Right hindlimb (tissue), 1 donor: Measurements from ENCODE around the gene EMC9.

Experiments
- DNase-seq: peaks from one replicate; pipeline ENCODE4 v3.0.0-alpha.2; 2018

Gene EMC9

GRCh38 chr14:24147761-24148428 lies 6.5 kb upstream of the EMC9 start:
- DNase-seq: no peak

GRCh38 chr14:24146978-24147760 lies 5.8 kb upstream of the EMC9 start, which contains the start of gene RNF31:
Gene RNF31, plus strand, starts transcription at chr14:24147498. Its CDS starts 201 bp downstream, at chr14:24147699.
- peak; percentile 98 for DNase-seq

GRCh38 chr14:24146453-24146977 lies 5.1 kb upstream of the EMC9 start, which contains the start of gene PSME2:
Gene PSME2, minus strand, starts transcription at chr14:24146610. Its CDS starts 29 bp downstream, at chr14:24146581.
- peak; percentile 98 for DNase-seq

GRCh38 chr14:24145690-24146452 lies 4.5 kb upstream of the EMC9 start:
- no peak for DNase-seq

DNA sequence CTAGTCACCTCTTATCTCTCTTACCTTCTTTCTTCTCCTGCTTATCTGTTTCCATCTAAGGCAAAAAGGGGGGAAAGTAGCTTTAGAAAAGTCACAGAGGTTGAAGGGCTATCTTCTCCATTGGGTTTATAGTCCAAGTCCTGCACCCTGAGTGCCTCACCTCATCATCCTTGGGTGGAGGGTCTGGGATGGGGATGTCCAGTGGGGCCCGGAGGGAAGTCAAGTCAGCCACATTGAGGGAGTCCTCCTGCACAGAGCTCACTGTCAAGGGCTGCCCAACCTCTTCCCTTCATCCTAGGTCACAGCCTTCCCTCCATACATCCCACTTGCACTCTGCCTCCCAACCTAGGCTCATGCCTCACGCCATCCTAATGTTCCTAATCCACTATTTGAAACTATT lies 3.8 kb upstream of the EMC9 start:
- no peak for DNase-seq

GRCh38 chr14:24144451-24144850 lies 3.1 kb upstream of the EMC9 start:
- DNase-seq: no peak

GRCh38 chr14:24143511-24143910 lies 2.1 kb upstream of the EMC9 start:
- DNase-seq: no peak

DNA sequence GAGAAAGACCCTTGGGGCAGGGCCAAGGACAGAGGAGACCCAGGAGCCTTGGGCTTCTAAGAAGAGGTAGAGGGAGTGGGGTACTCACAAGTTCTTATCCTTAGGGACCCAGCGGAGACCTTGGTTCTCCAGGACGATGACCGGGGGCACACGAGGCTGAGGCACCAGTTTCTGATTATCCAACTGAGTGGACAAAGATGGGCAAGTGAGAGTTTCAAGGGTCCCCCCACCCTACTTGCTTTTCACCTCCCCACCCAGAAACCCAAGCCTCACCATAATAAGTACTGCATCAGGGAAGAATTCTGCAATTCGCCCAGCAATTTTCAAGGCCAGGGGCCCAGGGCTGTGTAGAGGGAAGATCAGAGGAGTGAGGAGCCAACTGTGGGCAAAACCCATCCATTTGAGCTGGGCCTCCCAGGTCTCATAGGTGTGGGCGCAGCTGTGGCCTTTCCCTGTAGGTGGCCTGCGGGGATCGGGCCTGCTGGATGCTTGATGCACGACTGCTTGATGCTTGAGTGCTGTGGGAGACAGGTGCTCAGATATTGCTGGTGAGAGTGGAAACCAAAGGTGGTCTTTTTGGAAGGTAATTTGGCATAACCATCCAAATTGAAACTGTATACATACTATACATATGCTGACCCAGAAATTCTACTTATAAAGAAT lies 2.0 kb downstream of the EMC9 start:
- DNase-seq: no peak

DNA sequence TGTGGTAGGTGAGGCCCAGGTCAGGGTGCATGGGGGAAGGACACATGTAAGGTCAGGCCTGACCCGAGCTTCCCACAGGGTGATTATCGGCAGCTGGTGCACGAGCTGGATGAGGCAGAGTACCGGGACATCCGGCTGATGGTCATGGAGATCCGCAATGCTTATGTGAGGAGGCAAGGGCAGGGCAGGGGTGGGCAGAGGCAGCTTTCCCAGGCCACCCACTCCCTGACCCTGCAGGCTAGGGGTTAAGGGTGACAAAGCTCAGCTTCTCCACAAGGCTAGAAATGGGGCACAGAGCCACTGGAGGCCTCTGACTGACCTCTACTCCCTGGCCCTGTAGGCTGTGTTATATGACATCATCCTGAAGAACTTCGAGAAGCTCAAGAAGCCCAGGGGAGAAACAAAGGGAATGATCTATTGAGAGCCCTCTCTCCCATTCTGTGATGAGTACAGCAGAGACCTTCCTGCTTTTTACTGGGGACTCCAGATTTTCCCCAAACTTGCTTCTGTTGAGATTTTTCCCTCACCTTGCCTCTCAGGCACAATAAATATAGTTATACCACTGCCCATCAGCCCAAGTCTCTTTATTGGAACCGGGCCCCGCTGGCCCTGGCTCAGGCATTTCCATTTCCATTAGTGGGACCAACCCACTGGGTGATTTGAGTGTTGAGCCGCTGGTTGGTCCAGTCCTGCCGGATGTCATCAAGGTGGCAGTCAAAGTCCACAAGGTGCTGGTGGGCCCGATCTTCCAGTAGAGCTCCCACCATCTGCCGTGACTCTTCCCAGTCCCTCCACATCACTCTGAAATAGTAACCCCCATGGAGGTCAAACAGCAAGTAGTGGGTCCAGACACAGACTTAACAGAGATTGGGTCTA lies 2.8 kb downstream of the EMC9 start:
- DNase-seq: no peak

DNA sequence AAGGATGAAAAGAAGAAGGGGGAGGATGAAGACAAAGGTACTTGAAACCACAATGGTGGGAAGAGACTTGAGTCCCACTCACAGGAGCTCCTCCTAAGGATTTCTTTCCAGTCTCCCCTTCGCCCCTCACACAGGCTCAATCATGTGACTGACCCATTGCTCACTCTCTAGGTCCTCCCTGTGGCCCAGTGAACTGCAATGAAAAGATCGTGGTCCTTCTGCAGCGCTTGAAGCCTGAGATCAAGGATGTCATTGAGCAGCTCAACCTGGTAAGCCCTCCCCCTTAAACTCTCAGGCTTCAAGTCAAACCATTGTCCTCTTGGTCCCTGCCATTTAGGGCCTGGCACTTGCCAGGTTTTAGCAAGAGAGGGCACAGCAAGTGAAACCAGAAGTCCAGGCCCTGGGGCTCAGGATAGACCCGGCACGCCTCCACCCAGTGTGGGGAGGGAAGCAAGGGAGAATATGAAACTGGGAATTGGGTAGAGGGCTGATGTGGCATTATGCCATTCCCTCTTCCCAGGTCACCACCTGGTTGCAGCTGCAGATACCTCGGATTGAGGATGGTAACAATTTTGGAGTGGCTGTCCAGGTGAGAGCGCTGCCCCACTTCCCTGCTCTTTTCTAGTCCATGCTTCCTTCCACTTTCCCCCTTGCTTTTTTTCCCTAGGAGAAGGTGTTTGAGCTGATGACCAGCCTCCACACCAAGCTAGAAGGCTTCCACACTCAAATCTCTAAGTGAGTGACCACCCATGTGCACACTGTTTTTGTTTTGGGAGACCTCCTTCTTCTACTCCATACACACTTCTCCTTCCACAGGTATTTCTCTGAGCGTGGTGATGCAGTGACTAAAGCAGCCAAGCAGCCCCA lies 3.6 kb downstream of the EMC9 start:
- DNase-seq: no peak

DNA sequence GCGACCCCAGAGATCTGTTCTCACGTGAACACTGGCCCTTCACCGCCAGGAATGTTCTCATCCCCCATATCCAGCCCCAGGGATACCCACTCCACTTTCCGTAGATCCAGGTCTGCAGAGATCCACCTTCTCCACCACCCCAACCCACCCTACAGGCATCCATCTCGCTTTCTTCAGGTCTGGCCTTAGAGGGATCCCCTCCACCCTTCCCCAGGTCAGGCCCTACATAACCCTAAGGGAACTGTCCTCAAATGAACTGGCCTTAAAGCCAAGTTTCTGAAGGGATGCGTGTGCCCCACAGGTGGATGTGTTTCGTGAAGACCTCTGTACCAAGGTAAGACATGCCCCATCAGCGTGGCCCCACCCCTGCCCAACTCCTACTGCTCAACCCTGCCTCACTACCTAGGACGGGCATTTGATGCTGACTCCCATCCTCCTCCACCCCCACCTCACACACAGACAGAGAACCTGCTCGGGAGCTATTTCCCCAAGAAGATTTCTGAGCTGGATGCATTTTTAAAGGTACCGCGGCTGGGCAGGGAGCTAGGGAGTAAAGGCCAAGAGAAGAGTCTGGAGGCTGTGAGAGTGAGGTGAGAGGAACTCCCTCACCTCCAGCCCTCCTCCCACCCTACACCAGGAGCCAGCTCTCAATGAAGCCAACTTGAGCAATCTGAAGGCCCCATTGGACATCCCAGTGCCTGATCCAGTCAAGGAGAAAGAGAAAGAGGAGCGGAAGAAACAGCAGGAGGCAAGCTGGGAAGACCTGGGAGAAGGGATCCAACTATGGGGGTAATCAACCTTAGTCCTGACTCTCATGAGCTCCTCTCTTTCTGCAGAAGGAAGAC lies 4.5 kb downstream of the EMC9 start:
- no peak for DNase-seq

GRCh38 chr14:24135834-24136683 lies 5.3 kb downstream of the EMC9 start, which contains the start of gene PSME1:
Gene PSME1, plus strand, starts transcription at chr14:24136194. Its CDS starts 69 bp downstream, at chr14:24136263.
- DNase-seq: peak; percentile 95

- DNase-seq: no peak
Observed at GRCh38 chr14:24135584-24135833, 5.9 kb downstream of the EMC9 start.

- no peak for DNase-seq
Observed at GRCh38 chr14:24133735-24134134, 7.7 kb downstream of the EMC9 start.

DNA sequence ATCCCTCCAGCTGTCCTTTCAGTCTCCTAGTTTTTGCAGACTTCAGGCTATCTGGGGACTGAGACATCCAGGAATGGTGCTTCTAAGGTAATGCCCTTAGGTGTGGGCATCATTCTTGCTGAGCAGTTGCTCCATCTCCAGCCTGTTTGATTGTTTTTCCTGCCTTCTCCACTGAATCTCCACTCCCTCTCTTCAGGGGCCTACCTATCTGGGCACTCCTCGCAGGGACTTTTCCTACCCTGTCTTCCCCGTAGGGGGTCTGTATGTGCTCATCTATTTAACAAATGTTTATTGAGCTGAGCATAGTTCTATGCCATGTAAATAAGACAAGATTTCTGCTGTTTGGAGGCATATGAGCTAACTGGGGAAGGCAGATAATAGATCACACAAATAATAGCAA lies 8.4 kb downstream of the EMC9 start:
- DNase-seq: no peak

GRCh38 chr14:24132061-24132685 lies 9.2 kb downstream of the EMC9 start:
- DNase-seq: no peak

DNA sequence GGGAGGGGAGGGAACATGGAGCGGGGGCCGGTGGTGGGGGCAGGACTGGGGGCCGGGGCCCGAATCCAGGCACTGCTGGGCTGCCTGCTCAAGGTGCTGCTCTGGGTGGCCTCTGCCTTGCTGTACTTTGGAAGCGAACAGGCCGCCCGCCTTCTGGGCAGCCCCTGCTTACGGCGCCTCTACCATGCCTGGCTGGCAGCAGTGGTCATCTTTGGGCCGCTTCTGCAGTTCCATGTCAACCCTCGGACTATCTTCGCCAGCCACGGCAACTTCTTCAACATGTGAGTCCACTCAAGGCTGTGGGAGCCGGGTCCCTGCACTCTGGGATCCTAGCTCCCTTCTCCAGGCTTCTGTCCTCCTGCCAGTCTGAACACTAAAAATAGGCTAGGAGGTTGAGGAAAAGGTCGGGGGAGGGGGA lies 9.8 kb downstream of the EMC9 start:
- DNase-seq: no peak
